Activated CD8-positive, alpha-beta T cell treated with anti-CD3 and anti-CD28 coated beads for 36 hours (primary cell): ENCODE data around the gene TTC39B. TPM values are rescaled to one million over a fixed set of nuclear protein-coding genes. Genes with fewer than 3 reads are reported as not detected.
"Not testable (repeated sequence)": the region's sequence is repeated elsewhere in the genome, so short reads cannot be mapped to it uniquely, and the experiment has no call there.

Source experiments
- ATAC-seq: fragments of 200-7000 bp; cut with Tn5 transposase; one replicate; pipeline ENCODE4 v1.10.0; 2021; ENCODE audit warnings: mild to moderate bottlenecking, moderate library complexity
- CTCF ChIA-PET: fragments of 350-600 bp; sonication (Branson Sonifier 250); formaldehyde crosslinking; loops from one replicate; lab custom pipeline; 2021; ENCODE audit warnings: antibody characterized with exemption; lab: Charles Lee
- POLR2A ChIA-PET: fragments of 350-600 bp; sonication (Branson Sonifier 250); formaldehyde crosslinking; loops from one replicate; lab custom pipeline; 2021; ENCODE audit warnings: antibody characterized with exemption; lab: Charles Lee
- DNase-seq: peaks from one replicate; pipeline ENCODE4 v3.0.0-alpha.2; 2020
- H3K27ac Mint-ChIP-seq: one replicate; pipeline ENCODE4 v1.8.0; 2021; ENCODE audit warnings: mild to moderate bottlenecking, mixed read lengths
- H3K27me3 Mint-ChIP-seq: one replicate; pipeline ENCODE4 v1.8.0; 2021; ENCODE audit warnings: mixed read lengths
- H3K36me3 Mint-ChIP-seq: one replicate; pipeline ENCODE4 v1.8.0; 2021; ENCODE audit warnings: low read depth, mixed read lengths
- H3K4me1 Mint-ChIP-seq: one replicate; pipeline ENCODE4 v1.8.0; 2021; ENCODE audit warnings: low read depth, mixed read lengths
- H3K4me3 Mint-ChIP-seq: one replicate; pipeline ENCODE4 v1.8.0; 2021; ENCODE audit warnings: mild to moderate bottlenecking, moderate library complexity, mixed read lengths
- H3K9me3 Mint-ChIP-seq: one replicate; pipeline ENCODE4 v1.8.0; 2021; ENCODE audit warnings: mixed read lengths
- CTCF ChIP-seq: fragments of 200-600 bp; IDR thresholded peaks from one replicate; pipeline ENCODE4 v1.8.0; 2022; ENCODE audit warnings: antibody characterized with exemption, mild to moderate bottlenecking
- intact Hi-C: fragments of 100-400 bp; cut with micrococcal nuclease; formaldehyde crosslinking; loops from one replicate; pipeline ENCODE4 v1.10.0; 2022
- total RNA-seq, 2 experiments: library from RNA; stranded (reverse); gene quantifications; one replicate each; pipeline ENCODE4 v1.2.3, GENCODE V29; 2021

TTC39B gene
- total RNA-seq, 2 experiments from 2014 or later: 17.8 to 18.5 TPM

- Mint-ChIP-seq H3K36me3 (no peaks in the 10 kb centered on the region), H3K4me1 (no peaks in the 10 kb centered on the region), H3K27ac (no peak overlapping the region), H3K27me3 (no peaks in the 10 kb centered on the region), H3K4me3 (no peak overlapping the region), H3K9me3 (no peaks in the 10 kb centered on the region)
- TF ChIP-seq CTCF: no peak
- POLR2A ChIA-PET: no interaction called here
- no peak for ATAC-seq
- CTCF ChIA-PET: no interaction called here
- intact Hi-C loops: no loop called here
- DNase-seq: no peak
These were observed 22.6 kb upstream of the TTC39B start for GRCh38 chr9:15329539-15330109.

DNA sequence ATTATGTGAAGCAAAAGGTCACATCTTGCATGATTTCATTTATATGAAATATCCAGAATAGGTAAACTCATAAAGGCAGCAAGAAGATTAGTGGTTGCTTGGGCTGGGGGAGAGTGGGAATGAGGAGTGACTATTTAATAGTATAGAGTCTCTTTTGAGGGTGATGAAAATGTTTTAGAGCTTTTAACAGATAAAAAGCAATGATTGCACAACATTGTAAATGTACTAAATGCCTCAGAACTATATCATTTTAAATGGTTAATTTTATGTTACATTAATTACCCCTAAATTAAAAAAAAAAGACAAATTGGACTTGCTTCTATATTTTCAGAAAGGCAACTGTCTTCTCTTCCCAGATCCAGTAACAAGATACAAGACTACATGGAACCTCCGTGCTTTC, 21.9 kb upstream of the TTC39B start:
- no peaks in the 10 kb centered on the region for H3K36me3 Mint-ChIP-seq
- H3K9me3 Mint-ChIP-seq: no peaks in the 10 kb centered on the region
- intact Hi-C loops: no loop called here
- H3K4me3 Mint-ChIP-seq: no peak overlapping the region
- POLR2A ChIA-PET: no interaction called here
- CTCF ChIA-PET: no interaction called here
- DNase-seq (no peak), ATAC-seq (no peak)
- no peaks in the 10 kb centered on the region for H3K4me1 Mint-ChIP-seq
- TF ChIP-seq CTCF: no peak
- no peaks in the 10 kb centered on the region for H3K27me3 Mint-ChIP-seq
- no peak overlapping the region for H3K27ac Mint-ChIP-seq

- H3K27me3 Mint-ChIP-seq, H3K36me3 Mint-ChIP-seq, H3K27ac Mint-ChIP-seq, POLR2A ChIA-PET, CTCF ChIA-PET, H3K9me3 Mint-ChIP-seq, H3K4me1 Mint-ChIP-seq, intact Hi-C loops, DNase-seq, ATAC-seq, H3K4me3 Mint-ChIP-seq: not testable (repeated sequence)
These were observed 15.7 kb upstream of the TTC39B start for GRCh38 chr9:15322695-15323094.

DNA sequence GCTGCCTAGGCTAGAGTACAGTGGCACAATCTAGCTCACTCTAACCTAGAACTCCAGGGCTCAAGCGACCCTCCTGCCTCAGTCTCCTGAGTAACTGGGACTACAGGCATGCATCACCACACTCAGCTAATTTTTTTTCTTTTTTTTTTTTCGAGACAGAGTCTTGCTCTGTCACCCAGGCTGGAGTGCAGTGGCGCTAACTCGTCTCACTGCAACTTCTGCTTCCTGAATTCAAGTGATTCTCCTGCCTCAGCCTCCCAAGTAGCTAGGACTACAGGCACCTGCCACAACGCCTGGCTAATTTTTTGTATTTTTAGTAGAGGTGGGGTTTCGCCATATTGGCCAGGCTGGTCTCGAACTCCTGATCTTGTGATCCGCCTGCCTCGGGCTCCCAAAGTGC, 12.6 kb upstream of the TTC39B start:
- POLR2A ChIA-PET, H3K4me1 Mint-ChIP-seq, ATAC-seq, H3K27me3 Mint-ChIP-seq, CTCF ChIA-PET, intact Hi-C loops, H3K36me3 Mint-ChIP-seq, H3K4me3 Mint-ChIP-seq, DNase-seq, H3K9me3 Mint-ChIP-seq, H3K27ac Mint-ChIP-seq: not testable (repeated sequence)

GRCh38 chr9:15317836-15318235, 10.8 kb upstream of the TTC39B start:
- TF ChIP-seq CTCF: no peak
- Mint-ChIP-seq H3K9me3 (peaks cover 8% of the 10 kb centered on the region), H3K4me3 (no peak overlapping the region), H3K27me3 (no peaks in the 10 kb centered on the region), H3K36me3 (no peaks in the 10 kb centered on the region), H3K27ac (no peak overlapping the region), H3K4me1 (no peaks in the 10 kb centered on the region)
- ATAC-seq (peak; percentile 47), DNase-seq (no peak)
- POLR2A ChIA-PET: no interaction called here
- CTCF ChIA-PET: interaction anchor here (1.9 kb wide), 1 partner anchor 9 kb away, joined by 5 read pairs; no protein-coding TSS in a partner anchor
- intact Hi-C loops: no loop called here

DNA sequence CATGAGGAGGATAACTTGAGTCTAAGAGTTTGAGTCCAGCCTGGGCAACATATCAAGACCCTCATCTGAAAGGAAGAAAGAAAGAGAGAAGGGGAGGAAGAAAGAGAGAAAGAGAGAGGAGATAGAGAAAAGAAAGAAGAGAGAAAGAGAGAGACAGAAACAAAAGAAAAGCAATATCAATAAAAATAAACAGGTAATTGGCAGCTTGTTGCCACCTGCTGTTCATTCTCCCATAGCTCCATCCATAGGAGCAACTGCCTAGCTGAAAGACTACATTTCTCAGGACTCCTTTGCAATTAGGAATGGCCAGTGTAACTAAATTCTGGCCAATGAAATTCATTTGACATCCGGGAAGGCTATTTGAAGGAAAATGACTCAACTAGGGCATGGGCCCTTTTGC, 4.6 kb upstream of the TTC39B start:
- H3K27ac Mint-ChIP-seq: no peak overlapping the region
- no peak overlapping the region for H3K4me3 Mint-ChIP-seq
- H3K27me3 Mint-ChIP-seq: no peaks in the 10 kb centered on the region
- intact Hi-C loops: no loop called here
- peak; percentile 18 for TF ChIP-seq CTCF
- ChIA-PET CTCF (interaction anchor here (0.9 to 3.5 kb wide), 6 partner anchors 12 to 177 kb away, joined by 3 to 13 read pairs (median 8); no protein-coding TSS in a partner anchor), POLR2A (interaction anchor here (2.8 kb wide), 1 partner anchor 12 kb away, joined by 14 read pairs; no protein-coding TSS in a partner anchor)
- ATAC-seq: no peak
- no peaks in the 10 kb centered on the region for H3K36me3 Mint-ChIP-seq
- peaks cover 5% of the 10 kb centered on the region for H3K9me3 Mint-ChIP-seq
- H3K4me1 Mint-ChIP-seq: peaks cover 27% of the 10 kb centered on the region
- DNase-seq: no peak
